GM15510 (cell line): ENCODE data around the gene DHX38.

Experiments used
- POLR2A ChIP-seq: IDR thresholded peaks from 3 replicates; pipeline ENCODE4 v1.6.1; 2011; ENCODE audit warnings: borderline replicate concordance; ENCODE audit not compliant: insufficient read length; ENCODE audit errors: extremely low read depth

DHX38 gene

DNA sequence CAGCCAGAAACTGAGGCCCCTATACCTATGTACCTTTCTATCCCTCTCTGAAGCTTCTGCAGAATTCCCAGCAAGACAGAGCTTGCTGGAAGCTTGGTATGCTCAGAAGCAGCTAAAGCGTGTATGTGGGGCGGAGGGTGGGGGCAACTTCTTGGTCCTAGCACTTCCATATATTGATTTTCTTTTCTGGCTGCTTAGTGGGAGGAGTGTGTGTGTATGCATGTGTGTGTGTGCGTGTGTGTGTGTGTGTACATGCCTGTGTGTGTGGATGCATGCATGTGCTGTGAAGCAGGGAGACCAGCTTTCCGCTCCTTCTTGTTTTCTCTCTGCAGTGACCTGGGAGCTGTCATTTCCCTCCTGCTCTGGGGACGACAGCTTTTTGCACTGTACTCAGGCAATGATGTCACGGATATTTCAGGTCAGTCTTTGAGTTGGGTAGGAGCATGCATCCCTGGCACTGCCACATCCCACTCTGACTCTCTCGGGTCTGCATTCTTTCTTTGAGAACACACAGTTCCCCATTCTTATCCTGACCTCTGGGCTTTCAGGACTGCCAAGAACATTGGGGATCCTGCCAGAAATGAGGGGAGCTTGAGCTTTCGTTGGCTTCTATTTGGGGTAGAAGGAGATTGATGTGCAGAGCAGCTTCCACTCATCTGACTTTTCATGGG, 20.0 kb upstream of the DHX38 start:
- TF ChIP-seq POLR2A = no peak

DNA sequence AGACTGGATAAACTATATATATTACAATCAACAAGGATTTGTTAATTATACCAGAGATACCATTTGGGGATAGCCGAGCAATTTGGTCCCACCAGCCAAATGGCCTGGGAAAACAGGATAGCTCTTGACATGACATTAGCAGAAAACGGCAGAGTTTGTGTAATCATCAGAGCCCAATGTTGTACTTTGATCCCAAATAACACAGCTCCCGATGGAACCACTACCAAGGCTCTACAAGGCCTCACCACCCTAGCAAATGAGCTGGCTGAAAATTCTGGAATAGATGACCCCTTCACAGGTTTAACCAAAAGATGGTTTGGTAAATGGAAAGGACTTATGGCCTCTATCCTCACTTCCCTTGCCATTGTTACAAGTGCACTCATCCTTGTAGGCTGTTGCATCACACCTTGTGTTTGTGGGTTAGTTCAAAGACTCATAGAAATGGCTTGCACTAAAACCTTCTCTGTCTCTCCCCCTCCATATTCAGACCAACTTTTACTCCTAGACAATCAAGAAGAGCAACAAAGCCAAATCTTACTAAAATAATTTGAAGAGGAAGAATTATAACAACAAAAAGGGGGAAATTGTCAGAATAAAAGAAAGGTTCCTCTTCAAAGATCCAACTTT, 9.8 kb upstream of the DHX38 start:
- TF ChIP-seq POLR2A = no peak

DNA sequence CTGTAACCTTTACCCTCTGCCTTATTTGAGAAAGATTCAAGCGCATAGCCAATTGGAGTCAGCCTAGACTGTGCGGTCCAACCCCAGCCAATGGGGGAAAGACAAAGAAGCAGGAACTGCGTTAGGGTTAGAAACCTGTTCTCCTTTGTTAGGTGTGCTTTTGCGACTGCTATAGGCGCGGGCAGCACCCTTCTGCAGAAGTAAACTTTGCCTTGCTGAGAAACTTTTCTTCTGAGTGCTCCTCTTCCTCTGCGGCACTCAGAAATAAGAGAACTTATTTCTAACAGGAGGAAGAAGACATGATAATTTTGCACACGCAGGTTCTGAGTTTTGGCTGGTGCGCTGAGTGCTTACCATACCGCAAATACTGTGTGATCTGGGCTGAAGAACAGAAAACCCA, 9.2 kb upstream of the DHX38 start:
- no peak for TF ChIP-seq POLR2A

DNA sequence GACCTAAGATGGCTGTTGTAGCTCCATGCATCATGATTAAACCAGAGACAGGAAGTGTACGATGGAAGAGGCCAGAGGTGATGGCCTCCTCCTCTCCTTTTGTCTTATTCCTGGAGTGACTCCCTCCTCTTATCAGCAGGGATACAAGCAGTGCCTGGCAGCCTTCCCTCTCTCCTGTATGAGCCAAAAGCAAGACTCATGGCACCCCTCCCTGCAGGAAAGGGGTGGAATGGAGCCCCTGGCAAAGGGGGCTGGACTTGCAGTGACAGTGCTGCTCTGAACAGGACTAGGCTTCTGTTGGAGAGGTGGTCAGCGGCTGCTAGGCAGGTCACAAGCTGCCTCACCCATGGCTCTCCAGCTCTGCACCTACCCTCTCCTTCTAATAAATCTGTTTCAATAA, 8.6 kb upstream of the DHX38 start:
- no peak for TF ChIP-seq POLR2A

DNA sequence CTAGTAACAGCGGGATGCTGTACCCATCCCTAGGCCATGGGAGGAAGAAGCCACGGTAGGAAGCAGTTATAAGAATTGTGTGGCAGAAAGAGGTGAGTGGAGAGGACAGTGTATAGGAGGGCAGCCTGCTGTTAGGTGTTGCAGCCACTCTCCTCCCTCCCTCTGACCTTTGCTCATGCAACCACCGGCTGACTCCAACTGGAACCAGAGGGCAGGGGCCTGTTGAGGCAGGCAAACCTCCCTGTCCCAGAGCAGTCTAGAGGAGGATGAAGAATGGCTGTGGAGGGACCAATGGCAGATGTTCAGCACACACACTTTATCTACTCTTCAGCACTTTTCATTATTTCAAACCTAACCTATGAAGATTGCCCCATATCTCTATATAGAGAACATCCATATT, 2.4 kb upstream of the DHX38 start:
- no peak for TF ChIP-seq POLR2A

DNA sequence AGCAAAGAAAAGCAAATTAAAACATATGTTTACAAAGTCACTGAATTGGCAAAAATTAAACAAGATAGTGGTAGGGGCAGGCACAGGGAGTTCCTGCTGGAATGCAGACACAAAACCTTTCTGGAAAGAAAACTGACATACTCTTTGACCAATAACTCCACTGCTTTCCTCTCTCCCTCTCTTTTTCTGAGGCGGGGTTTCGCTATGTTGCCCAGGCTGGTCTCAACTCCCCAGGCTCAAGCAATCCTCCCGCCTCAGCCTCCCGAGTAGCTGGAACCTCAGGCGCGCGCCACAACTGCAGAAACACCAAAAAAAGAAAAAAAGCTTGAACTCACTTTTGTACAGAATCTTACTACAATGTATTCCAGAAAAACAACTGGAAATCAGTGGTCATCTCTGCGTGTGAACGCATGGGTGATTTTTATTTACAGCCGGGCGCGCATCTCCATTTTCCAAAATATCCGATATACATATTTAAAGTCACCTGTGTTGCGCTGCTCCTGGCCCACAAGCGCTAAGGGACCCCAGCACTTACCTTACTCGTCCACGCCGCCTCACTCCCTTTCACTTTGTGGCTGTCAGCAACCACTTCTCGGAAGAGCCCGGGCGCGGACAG, 707 bp upstream of the DHX38 start:
- no peak for TF ChIP-seq POLR2A

DNA sequence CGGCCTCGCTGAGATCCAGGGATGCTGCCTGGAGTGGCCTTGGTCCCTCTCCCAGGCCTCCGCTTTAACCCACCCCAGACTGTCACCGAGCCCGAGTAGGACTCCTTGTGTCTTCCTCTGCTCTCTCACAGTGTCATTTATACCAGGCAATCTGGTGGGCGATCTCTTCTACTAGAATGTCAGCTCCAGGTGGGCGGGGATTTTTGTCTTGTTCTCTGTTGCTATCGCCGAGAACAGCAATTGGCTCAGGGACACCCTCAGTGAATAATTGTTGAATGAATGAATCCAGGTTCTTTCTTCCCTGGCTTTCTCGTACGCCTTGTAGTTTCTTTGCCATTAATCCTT, 591 bp downstream of the DHX38 start:
- TF ChIP-seq POLR2A = no peak

DNA sequence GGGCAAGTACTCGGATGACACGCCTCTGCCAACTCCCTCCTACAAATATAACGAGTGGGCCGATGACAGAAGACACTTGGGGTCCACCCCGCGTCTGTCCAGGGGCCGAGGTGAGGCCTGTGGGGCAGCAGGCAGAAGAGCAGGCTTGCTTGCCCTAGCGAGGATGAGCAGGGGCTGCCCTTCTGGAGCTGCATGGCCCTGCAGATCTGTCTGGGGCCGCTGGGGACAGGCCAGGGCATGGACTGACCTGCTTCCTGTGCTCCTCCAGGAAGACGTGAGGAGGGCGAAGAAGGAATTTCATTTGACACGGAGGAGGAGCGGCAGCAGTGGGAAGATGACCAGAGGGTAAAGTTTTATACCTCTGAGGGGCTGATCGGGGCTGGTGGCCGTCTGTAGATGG, 5.3 kb downstream of the DHX38 start:
- no peak for TF ChIP-seq POLR2A

DNA sequence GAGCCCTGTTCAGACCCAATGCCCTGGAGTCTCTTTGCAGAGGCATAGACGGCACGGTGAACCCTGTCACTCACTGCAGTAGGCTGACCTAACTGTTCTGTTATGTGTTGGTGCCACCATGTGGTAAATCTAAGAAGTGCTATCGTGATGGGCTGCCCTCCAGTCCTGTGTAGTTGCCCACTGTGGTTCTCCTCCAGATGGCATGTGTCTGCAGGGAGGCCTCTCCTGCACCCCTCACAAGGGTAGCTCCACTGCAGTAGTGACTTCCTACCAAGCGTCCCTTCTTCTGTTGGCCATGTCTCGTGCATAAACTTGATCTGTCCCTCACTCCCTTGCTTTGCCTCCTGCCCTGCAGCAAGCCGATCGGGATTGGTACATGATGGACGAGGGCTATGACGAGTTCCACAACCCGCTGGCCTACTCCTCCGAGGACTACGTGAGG, 5.8 kb downstream of the DHX38 start:
- TF ChIP-seq POLR2A = no peak

DNA sequence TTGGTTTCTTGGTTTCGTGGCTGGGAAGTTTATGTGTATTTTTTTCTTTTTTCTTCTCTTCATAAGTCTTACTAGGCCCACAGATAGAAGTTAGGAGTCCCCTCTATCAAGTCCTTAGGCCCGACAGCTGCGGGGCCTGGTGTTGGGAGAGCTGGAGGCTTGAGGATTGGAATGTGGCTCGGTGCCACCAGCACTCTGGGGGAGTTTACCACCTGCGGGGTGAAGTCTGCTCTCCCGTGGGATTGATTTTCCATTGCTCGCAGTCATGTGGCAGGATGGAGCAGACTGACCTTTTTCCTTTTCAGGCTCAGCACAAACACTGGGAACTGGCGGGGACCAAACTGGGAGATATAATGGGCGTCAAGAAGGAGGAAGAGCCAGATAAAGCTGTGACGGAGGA, 7.5 kb downstream of the DHX38 start:
- no peak for TF ChIP-seq POLR2A

DNA sequence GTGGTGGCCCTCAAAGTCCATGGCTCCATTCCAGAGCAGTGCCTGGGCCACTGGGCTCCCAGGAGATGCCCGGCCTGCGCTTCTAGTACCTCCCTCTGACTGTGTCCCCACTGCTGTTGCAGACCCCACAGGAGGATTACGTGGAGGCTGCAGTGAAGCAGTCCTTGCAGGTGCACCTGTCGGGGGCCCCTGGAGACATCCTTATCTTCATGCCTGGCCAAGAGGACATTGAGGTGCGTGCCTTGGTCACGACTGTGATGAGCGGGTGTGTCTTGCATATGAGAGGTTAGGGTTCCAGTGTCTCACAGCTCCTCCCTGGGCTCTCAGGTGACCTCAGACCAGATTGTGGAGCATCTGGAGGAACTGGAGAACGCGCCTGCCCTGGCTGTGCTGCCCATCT, 11.3 kb downstream of the DHX38 start:
- TF ChIP-seq POLR2A = no peak

DNA sequence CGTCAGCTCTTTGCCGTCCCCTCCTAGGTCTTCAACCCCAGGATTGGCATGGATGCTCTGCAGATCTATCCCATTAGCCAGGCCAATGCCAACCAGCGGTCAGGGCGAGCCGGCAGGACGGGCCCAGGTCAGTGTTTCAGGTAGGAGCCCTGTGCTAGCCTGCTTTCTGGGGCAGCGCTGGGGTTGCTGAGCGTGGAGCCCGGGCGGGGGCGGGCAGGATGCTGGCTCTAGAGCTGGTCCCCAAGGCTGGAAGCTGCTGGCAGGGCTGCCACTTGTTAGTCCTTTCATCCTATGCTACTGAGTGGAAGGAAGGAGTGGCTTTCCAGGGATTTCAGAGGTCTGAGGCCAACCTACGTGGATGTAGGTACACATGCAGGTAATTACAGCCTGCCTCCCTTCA, 12.3 kb downstream of the DHX38 start:
- no peak for TF ChIP-seq POLR2A

DNA sequence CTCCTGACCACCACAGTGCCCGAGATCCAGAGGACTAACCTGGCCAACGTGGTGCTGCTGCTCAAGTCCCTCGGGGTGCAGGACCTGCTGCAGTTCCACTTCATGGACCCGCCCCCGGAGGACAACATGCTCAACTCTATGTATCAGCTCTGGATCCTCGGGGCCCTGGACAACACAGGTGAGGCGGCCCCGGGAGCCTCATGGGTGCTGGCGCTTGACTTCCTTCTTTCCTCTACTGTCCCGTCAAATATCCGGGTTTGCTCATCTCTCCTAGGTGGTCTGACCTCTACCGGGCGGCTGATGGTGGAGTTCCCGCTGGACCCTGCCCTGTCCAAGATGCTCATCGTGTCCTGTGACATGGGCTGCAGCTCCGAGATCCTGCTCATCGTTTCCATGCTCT, 13.7 kb downstream of the DHX38 start:
- no peak for TF ChIP-seq POLR2A

DNA sequence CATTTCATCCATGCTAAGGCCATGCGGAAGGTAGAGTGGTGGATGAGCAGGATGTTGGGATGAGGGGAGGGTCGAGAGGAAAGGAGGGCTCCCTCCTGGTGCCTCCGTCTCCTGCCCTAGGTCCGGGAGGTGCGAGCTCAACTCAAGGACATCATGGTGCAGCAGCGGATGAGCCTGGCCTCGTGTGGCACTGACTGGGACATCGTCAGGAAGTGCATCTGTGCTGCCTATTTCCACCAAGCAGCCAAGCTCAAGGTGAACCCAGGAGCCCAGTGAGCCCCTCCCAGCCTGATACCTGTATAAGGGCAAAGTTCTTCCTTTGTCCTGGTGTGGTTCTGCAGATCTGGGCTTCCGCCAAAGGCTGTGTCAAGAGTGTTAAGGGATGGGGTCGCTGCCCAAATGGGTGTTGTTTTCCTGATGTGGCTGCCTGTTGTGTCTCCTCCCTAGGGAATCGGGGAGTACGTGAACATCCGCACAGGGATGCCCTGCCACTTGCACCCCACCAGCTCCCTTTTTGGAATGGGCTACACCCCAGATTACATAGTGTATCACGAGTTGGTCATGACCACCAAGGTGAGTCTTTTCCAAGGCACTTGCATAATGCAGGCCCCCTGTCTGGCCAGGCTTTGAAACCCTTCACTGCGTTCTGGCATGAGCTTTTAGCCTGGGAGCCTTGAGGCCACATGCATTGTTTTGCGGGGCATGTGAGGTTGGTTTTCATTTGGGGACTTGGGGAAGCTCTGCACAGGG, 14.9 kb downstream of the DHX38 start:
- TF ChIP-seq POLR2A = no peak

DNA sequence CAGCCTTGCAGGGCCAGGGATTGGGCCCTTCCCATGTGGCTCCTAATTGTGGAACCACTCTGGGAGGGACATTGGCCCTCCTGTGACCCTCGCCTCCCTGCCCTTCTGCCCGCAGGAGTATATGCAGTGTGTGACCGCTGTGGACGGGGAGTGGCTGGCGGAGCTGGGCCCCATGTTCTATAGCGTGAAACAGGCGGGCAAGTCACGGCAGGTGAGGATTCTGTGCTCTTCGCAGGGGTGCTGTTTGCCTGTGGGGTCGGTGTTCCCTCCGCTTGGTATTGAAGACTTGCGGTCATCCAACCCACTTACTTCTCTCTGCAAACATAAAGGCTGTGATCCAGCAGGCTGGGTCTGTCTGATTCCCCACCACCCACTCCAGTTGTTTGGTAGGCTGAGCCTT, 15.7 kb downstream of the DHX38 start:
- no peak for TF ChIP-seq POLR2A
